ENCODE data around the gene ZNF598. TPM values are rescaled to one million over a fixed set of nuclear protein-coding genes. Genes with fewer than 3 reads are reported as not detected.

The ZNF598 gene
- polyA plus RNA-seq, 2 of the 4 experiments (the other 2 are of a cell fraction), result 17.7 to 33.8 TPM

GRCh38 chr16:1980770-1981087, 28.9 kb downstream of the ZNF598 start:
- TF ChIP-seq CTCF (IDR thresholded peaks at IDR 0.05) (no peak), RFX5 (IDR thresholded peaks at IDR 0.05) (no peak), BCL3 (IDR thresholded peaks at IDR 0.05) (no peak), POLR2AphosphoS2 (conservative IDR thresholded peaks at IDR 0.05; ENCODE audit: low read length) (0 out of 2 replicates have a peak, but pooled peaks have one; percentile 24), HOXA7 (CRISPR knock-in tag; IDR thresholded peaks at IDR 0.05) (no peak), ZC3H11A (IDR thresholded peaks at IDR 0.05) (no peak), HEYL (CRISPR knock-in tag; IDR thresholded peaks at IDR 0.05) (no peak)
- no peak for ATAC-seq
- FAIRE-seq, result no peak
- Histone ChIP-seq H3K9me3 (no peaks in the 10 kb centered on the region), H3K27ac (no peak overlapping the region), H3K4me1 (peaks cover 26% of the 10 kb centered on the region), H3K4me2 (no peak overlapping the region), H3K4me3 (no peak overlapping the region)
- ChIA-PET POLR2A (interaction anchor here (2.8 to 5.4 kb wide), 2 partner anchors 9 to 15 kb away, joined by 13 to 50 read pairs; partner anchors contain the start of genes RPS2 and TBL3), CTCF (interaction anchor here (19.7 kb wide), 1 partner anchor 24 kb away, joined by 196 read pairs; the partner anchor contains the start of gene ZNF598)
- no peak for DNase-seq (ENCODE audit: low read depth in 1 of 2, low spot score in 1 of 2)
- WGBS (ENCODE audit: missing lambda C conversion rate), result 91% methylated on average over 9 of the region's 16 CpGs

DNA sequence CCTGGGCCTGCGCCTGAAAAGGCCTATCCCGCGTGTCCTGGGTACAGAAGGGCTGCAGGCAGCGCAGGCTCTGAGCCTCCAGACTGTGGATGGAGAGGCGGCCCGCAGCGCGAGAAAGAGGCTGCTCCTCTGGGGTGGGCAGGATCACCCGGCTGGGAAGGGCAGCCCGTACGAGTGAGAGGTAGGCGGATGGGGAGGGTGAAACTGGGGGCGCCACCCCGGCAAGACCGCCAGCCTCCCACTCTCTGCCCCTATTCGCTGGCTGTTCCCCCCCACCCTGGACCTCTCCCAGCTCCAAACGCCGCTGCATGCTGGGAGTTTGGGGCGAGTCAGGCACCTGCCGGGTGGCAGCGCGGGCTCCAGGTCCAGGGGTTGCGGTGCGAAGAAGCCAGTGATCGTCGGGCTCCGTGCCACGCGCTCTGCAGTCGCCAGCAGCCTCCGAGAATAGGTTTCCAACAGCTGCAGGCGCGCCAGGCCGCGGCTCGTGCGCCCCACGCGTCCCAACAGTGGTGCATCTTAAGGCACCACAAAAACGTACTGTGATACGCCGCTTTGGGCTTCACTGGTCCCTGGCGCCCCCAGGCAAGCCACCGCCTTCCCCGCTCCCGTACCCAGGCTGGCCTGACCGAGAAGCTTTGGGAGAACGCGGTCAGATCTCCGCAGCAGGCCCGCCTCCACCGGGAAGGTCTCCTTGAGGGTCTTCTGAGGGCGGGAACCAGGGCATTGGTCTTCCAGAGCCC, 29.4 kb downstream of the ZNF598 start:
- TF ChIP-seq JUN (IDR thresholded peaks at IDR 0.05) (peak in 1 of 2 experiments; percentile 7; a peak in 1 of 5 replicates), RARB (CRISPR knock-in tag; IDR thresholded peaks at IDR 0.05) (no peak), POLR2AphosphoS2 (conservative IDR thresholded peaks at IDR 0.05; ENCODE audit: low read length) (0 out of 2 replicates have a peak, but pooled peaks have one; percentile 31), SMC3 (IDR thresholded peaks at IDR 0.05) (no peak), JUNB (IDR thresholded peaks at IDR 0.05) (no peak), CEBPB (IDR thresholded peaks at IDR 0.05) (no peak), HEYL (CRISPR knock-in tag; IDR thresholded peaks at IDR 0.05) (no peak)
- H3K27ac ChIP-seq, result no peak overlapping the region
- H3K4me3 ChIP-seq, result no peak overlapping the region
- no peak overlapping the region for H3K4me2 ChIP-seq
- H3K4me1 ChIP-seq, result peaks cover 20% of the 10 kb centered on the region
- FAIRE-seq (no peak), ATAC-seq (no peak), DNase-seq (ENCODE audit: low read depth in 1 of 2, low spot score in 1 of 2) (no peak)
- 92% methylated on average over 33 of the region's 53 CpGs for WGBS (ENCODE audit: missing lambda C conversion rate)
- ChIA-PET POLR2A (interaction anchor here (2.8 to 5.4 kb wide), 2 partner anchors 8 to 15 kb away, joined by 13 to 50 read pairs; partner anchors contain the start of genes RPS2 and TBL3), CTCF (interaction anchor here (19.7 kb wide), 1 partner anchor 24 kb away, joined by 196 read pairs; the partner anchor contains the start of gene ZNF598)
- H3K9me3 ChIP-seq, result no peaks in the 10 kb centered on the region

DNA sequence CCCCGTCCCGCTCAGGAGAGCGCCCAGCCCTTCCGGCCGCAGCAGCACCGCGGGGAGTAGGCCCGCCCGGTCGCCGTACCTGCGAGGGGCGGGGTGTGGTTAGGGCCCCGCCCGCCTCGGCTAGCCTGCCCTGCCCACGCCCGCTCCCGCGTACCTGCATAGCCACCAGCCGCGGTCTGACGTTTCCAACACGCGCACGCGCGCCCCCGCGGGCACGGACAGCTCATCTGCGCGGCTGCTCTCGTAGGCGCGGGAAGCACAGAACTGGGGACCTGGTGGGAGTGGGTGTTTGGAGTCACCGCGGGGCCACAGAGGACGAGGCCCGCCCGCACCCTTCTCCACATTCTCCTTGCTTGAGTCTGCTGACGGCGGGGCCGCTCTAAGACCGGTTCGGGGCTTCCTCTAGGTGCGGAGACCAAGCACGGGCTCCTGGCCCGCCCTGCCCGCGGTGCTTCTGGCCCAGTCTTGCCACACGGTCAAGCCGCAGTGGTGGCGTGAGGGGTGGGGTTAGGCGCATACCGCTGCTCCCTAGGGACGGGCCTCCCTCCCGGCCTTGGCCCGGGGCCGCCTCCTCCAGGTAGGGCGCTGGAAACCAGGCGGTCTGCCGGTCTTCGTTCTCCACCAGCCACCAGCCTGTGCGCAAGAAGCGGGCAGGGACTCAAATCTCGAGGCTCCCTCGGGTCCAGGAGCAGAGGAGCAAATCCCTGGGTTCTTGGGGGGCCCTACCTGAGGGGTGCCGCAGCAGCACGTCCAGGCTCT, 30.2 kb downstream of the ZNF598 start:
- ATAC-seq, result no peak
- Histone ChIP-seq H3K27ac (no peak overlapping the region), H3K4me2 (no peak overlapping the region), H3K4me1 (peaks cover 17% of the 10 kb centered on the region), H3K4me3 (no peak overlapping the region), H3K9me3 (no peaks in the 10 kb centered on the region)
- 94% methylated on average over 55 of the region's 70 CpGs for WGBS (ENCODE audit: missing lambda C conversion rate)
- no peak for DNase-seq (ENCODE audit: low read depth in 1 of 2, low spot score in 1 of 2)
- FAIRE-seq, result no peak
- ChIA-PET CTCF (interaction anchor here (19.7 kb wide), 1 partner anchor 25 kb away, joined by 196 read pairs; the partner anchor contains the start of gene ZNF598), POLR2A (interaction anchor here (2.8 kb wide), 1 partner anchor 8 kb away, joined by 13 read pairs; the partner anchor contains the start of gene TBL3)
- no peak for TF ChIP-seq EP300 (IDR thresholded peaks at IDR 0.05)
- 0 out of 5 replicates have a peak, but pooled peaks of 1 of the 2 experiments have one; percentile 8 for TF ChIP-seq JUN (IDR thresholded peaks at IDR 0.05)
